Endothelial cell of umbilical vein (primary cell): ENCODE measurements around the gene PPP4R1. TPM values are rescaled to one million over a fixed set of nuclear protein-coding genes. Genes with fewer than 3 reads are reported as not detected.

Source experiments
- BruUV-seq: library from RNA; stranded (reverse); fragments of 400-500 nt; replicated peaks from 2 replicates; lab custom pipeline; 2021; lab: Mats Ljungman, UMichigan
- CTCF ChIA-PET: fragments of 300-600, 350-600 bp; sonication (Branson Sonifier 250); formaldehyde crosslinking; loops from one replicate; lab custom pipeline; 2021; ENCODE audit warnings: antibody characterized with exemption, inconsistent platforms; lab: Charles Lee
- POLR2A ChIA-PET: fragments of 300-600, 350-600 bp; sonication (Branson Sonifier 250); formaldehyde crosslinking; loops from one replicate; lab custom pipeline; 2021; ENCODE audit warnings: antibody characterized with exemption, inconsistent platforms; lab: Charles Lee
- DNase-seq: peaks from one replicate; pipeline ENCODE4 v3.0.0-alpha.2; 2011; ENCODE audit warnings: low read depth, low spot score
- FAIRE-seq: peaks from 2 replicates; lab custom pipeline; 2011; peaks lifted over from hg19 to GRCh38; lab: Jason Lieb, UNC
- H2AFZ ChIP-seq: 2 replicates; pipeline ENCODE4 v1.6.0; 2012; ENCODE audit warnings: low read depth, low read length, control low read depth, inconsistent platforms
- H3K27ac ChIP-seq: 2 replicates; pipeline ENCODE4 v1.5.1; 2011; ENCODE audit warnings: low read depth, mild to moderate bottlenecking, control low read depth, low read length, moderate library complexity; ENCODE audit not compliant: insufficient read depth
- H3K27me3 ChIP-seq, 2 experiments: 2 replicates each; pipeline versions ENCODE4 v1.6.0 to v1.6.1; 2011; ENCODE audit warnings: low read length in 2 of 2, mixed read lengths in 1 of 2; ENCODE audit not compliant: control insufficient read depth in 2 of 2, insufficient read depth in 2 of 2
- H3K36me3 ChIP-seq, 2 experiments: 2 replicates in 1 of 2; 3 replicates in 1 of 2; pipeline ENCODE4 v1.5.1; 2011; ENCODE audit warnings: low read length in 2 of 2, mild to moderate bottlenecking in 1 of 2, moderate library complexity in 1 of 2; ENCODE audit not compliant: control insufficient read depth in 2 of 2, insufficient read depth in 2 of 2; ENCODE audit errors: extremely low read depth in 1 of 2
- H3K4me1 ChIP-seq: 3 replicates; pipeline ENCODE4 v1.5.1; 2011; ENCODE audit warnings: mild to moderate bottlenecking, low read length; ENCODE audit not compliant: control insufficient read depth, insufficient read depth; ENCODE audit errors: extremely low read depth
- H3K4me2 ChIP-seq: 2 replicates; pipeline ENCODE4 v1.6.1; 2011; ENCODE audit warnings: low read length, control low read depth, mixed read lengths; ENCODE audit not compliant: insufficient read depth
- H3K4me3 ChIP-seq, 3 experiments: fragments of 200-600 bp in 1 of 3; sonication (generic), shearing (Covaris generic) in 1 of 3; replicated peaks in 1 of 3; 2 replicates each; pipeline ENCODE4 v1.5.1; 2011 to 2016; ENCODE audit warnings: control low read depth in 3 of 3, low read length in 3 of 3, mild to moderate bottlenecking in 2 of 3, inconsistent platforms in 1 of 3, low read depth in 1 of 3, moderate library complexity in 1 of 3; ENCODE audit not compliant: insufficient read depth in 1 of 3
- H3K79me2 ChIP-seq: 2 replicates; pipeline ENCODE4 v1.6.0; 2012; ENCODE audit warnings: low read length, inconsistent platforms; ENCODE audit not compliant: control insufficient read depth, insufficient read depth
- H3K9ac ChIP-seq: replicated peaks from 2 replicates; pipeline ENCODE3; 2011; ENCODE audit warnings: low read length, control low read depth; ENCODE audit not compliant: insufficient read depth; ENCODE audit errors: extremely low read depth
- H3K9me1 ChIP-seq: replicated peaks from 3 replicates; pipeline ENCODE4 v1.6.0; 2011; ENCODE audit warnings: mild to moderate bottlenecking, low read length; ENCODE audit not compliant: control insufficient read depth, insufficient read depth; ENCODE audit errors: extremely low read depth
- H3K9me3 ChIP-seq: replicated peaks from 2 replicates; pipeline ENCODE4 v1.5.1; 2012; ENCODE audit warnings: low read length, inconsistent platforms; ENCODE audit not compliant: control insufficient read depth, insufficient read depth
- H4K20me1 ChIP-seq: replicated peaks from 2 replicates; pipeline ENCODE3; 2011; ENCODE audit warnings: mild to moderate bottlenecking, low read length; ENCODE audit not compliant: control insufficient read depth, insufficient read depth; ENCODE audit errors: extremely low read depth
- CTCF ChIP-seq, 2 donors: IDR thresholded peaks; 1 replicate in 1 of 2; 2 replicates in 1 of 2; pipeline ENCODE4 v1.5.1; 2011; ENCODE audit warnings: low read length in 2 of 2, mild to moderate bottlenecking in 2 of 2, moderate library complexity in 2 of 2, control low read depth in 1 of 2, inconsistent platforms in 1 of 2, low read depth in 1 of 2; ENCODE audit not compliant: insufficient read depth in 1 of 2; ENCODE audit errors: extremely low read depth in 1 of 2
- EZH2 ChIP-seq: IDR thresholded peaks from 2 replicates; pipeline ENCODE4 v1.6.1; 2012; ENCODE audit warnings: borderline replicate concordance, low read depth, mild to moderate bottlenecking, moderate library complexity, low read length, inconsistent platforms; ENCODE audit not compliant: severe bottlenecking
- FOS ChIP-seq: IDR thresholded peaks from 2 replicates; pipeline ENCODE4 v1.6.1; 2011; ENCODE audit warnings: mild to moderate bottlenecking, low read length, moderate library complexity, borderline replicate concordance; ENCODE audit not compliant: insufficient read depth
- GATA2 ChIP-seq: IDR thresholded peaks from 2 replicates; pipeline ENCODE4 v1.7.0; 2011; ENCODE audit warnings: low read depth, mild to moderate bottlenecking, moderate library complexity, mixed read lengths, low read length; ENCODE audit not compliant: insufficient read length, insufficient read depth
- JUN ChIP-seq: IDR thresholded peaks from 2 replicates; pipeline ENCODE4 v1.6.1; 2011; ENCODE audit warnings: borderline replicate concordance, low read depth; ENCODE audit not compliant: insufficient read length, insufficient read depth
- MAX ChIP-seq: IDR thresholded peaks from 2 replicates; pipeline ENCODE4 v1.6.1; 2011; ENCODE audit not compliant: insufficient read depth, insufficient read length
- MYC ChIP-seq: IDR thresholded peaks from one replicate; pipeline ENCODE4 v1.6.1; 2011; ENCODE audit warnings: mild to moderate bottlenecking, low read depth, low read length
- POLR2A ChIP-seq: IDR thresholded peaks from 2 replicates; pipeline ENCODE4 v1.6.1; 2012; ENCODE audit warnings: low read depth, mild to moderate bottlenecking, control low read depth, low read length
- POLR2AphosphoS5 ChIP-seq: IDR thresholded peaks from 2 replicates; pipeline ENCODE4 v1.6.1; 2012; ENCODE audit warnings: low read depth, mild to moderate bottlenecking, control low read depth, low read length, moderate library complexity; ENCODE audit not compliant: insufficient read depth
- dilution Hi-C: fragments of 300-500 bp; cut with MboI; formaldehyde crosslinking; loops from one replicate; pipeline ENCODE4 v1.15.0; 2019; ENCODE audit warnings: low sequenced_read_pairs; ENCODE audit not compliant: extremely low pct_ligation_motif_present
- intact Hi-C: fragments of 100-400 bp; cut with micrococcal nuclease; formaldehyde crosslinking; loops from one replicate; pipeline ENCODE4 v1.10.0; 2022
- polyA plus RNA-seq, 4 experiments: library from polyadenylated mRNA; depleted of rRNA in 3 of 4; stranded (reverse) in 3 of 4; unstranded in 1 of 4; fragments of >200 nt; gene quantifications; 2 replicates each; pipeline versions ENCODE4 v1.2.1 to v1.2.3, GENCODE V29; 2011 to 2012; ENCODE audit warnings: missing spikeins in 1 of 4
- total RNA-seq: library from RNA; stranded (reverse); gene quantifications from 2 replicates; pipeline ENCODE4 v1.2.3, GENCODE V29; 2021

The PPP4R1 gene
- total and polyA plus RNA-seq, 2 donors (not counting 3 experiments of a cell fraction or from before 2014, with no cell fraction given), result 138 to 152 TPM

DNA sequence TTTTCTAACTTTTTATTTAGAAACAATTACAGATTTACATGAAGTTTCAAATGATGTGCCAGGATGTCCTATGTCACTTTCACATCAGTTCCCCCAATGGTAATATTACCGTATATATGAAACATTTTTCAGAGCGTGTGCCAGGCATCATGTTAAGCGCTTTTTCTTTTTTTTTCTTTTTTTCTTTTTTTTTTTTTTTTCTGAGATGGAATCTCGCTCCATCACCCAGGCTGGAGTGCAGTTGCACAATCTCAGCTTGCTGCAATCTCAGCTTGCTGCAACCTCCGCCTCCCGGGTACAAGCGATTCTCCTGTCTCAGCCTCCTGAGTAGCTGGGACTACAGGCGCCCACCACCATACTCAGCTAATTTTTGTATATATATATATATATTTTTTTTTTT is 5.6 kb upstream of the PPP4R1 start:
- Histone ChIP-seq H3K4me3 (peak overlapping the region in 1 of 3 experiments; percentile 27), H4K20me1 (no peaks in the 10 kb centered on the region), H3K36me3 (no peaks in the 10 kb centered on the region), H3K4me2 (peak overlapping the region; percentile 95), H3K9ac (peak overlapping the region; percentile 83), H3K9me1 (no peaks in the 10 kb centered on the region), H3K9me3 (no peaks in the 10 kb centered on the region), H3K79me2 (peaks cover 9% of the 10 kb centered on the region), H3K27ac (peak overlapping the region; percentile 93), H3K27me3 (no peaks in the 10 kb centered on the region), H2AFZ (peak overlapping the region; percentile 49), H3K4me1 (peaks cover 39% of the 10 kb centered on the region)
- intact Hi-C loops, result loop anchor here (10.0 kb wide), 1 partner anchor 905 kb away; the partner anchor contains the start of gene NAPG
- DNase-seq (no peak), FAIRE-seq (no peak)
- ChIA-PET CTCF (interaction anchor here (1.0 to 2.4 kb wide), 13 partner anchors 7 to 88 kb away, joined by 3 to 16 read pairs (median 6); partner anchors contain the start of gene RAB31), POLR2A (interaction anchor here (1.4 kb wide), 1 partner anchor 10 kb away, joined by 3 read pairs; no protein-coding TSS in a partner anchor)
- TF ChIP-seq CTCF (IDR thresholded peaks at IDR 0.05; ENCODE audit: extremely low read depth in 1 of 2, insufficient read depth in 1 of 2, low read depth in 1 of 2, low read length in 2 of 2) (no peak), FOS (no peak), MAX (no peak), POLR2AphosphoS5 (no peak), JUN (no peak), GATA2 (no peak), MYC (no peak), EZH2 (no peak), POLR2A (no peak)
- dilution Hi-C loops, result no loop called here
- BruUV-seq, result no TSS peak
